ENCODE measurements around the gene NT5C.

DNA sequence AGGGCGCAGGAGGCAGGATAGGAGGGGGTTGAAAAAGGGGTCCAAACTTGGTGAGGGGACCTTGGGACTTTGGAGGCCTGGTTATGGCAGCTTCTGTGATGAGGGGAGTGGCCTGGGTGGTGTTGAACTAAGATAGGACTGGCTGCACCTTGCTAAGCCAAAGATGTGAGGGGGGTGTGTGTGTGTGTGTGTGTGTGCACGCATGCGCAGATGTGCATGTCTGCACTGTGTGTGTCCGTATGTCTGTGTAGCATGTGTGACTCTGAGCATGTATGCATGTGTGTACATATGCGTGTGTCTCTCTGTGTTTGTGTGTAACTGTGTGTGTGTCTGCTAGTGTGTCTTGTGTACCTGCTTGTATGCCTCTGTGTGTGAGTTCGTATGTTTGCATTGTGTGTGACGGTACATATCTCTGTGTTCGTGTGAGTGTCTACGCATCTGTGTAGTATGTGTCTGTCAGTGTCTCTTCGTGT lies 39.7 kb downstream of the NT5C start:
- TF ChIP-seq POLR2A (IDR thresholded peaks at IDR 0.05) (no peak), CTCF (IDR thresholded peaks at IDR 0.05) (no peak)

Data from right lobe of liver (tissue), 4 donors.